GM12872 (cell line): ENCODE measurements around the gene PITPNC1.

Experiments
- TF ChIP-seq, protein P1 (sequence below): IDR thresholded peaks from 3 replicates; pipeline ENCODE4 v1.5.1; 2011; ENCODE audit warnings: low read depth, mild to moderate bottlenecking, low read length, moderate library complexity; ENCODE audit not compliant: insufficient read depth

PITPNC1 gene

DNA sequence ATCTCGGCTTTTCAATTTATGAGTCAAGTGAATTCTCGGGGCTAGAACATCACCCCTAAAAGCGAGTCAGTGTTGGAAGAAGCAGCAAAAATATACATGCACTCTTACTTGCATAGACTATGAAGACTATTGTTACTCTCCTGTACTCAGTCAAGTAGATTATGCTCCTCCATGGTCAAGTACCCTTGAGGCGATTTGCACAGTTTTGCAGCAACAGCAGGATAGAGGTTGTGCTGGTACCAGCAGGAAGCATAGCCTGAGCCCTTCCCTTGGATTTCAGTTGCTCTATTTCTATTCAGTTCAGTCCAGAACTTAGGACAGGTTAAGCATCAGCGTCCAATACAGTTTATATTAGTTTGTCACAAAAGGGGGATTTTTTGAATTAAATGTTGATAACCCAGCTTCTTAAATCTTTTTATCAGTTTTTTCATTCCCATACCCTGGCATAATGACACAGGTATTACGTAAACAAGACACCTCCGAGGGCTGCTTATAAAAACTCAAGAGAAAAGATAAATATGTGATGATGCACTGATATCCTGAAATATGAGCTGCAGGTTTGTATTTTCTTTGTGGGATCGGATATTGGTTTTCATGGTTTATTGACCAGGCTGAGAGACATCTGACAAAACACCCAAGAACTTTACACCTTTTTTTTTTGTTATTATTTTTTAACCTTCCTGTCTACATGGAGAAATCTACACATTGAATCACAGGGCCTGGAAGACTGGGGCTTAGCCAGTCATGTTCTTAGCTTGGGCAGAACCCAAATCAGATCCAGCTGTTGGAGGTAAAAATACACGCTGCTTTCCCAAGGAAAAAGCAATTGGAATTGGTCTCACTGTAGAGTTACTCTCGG, 144.1 kb downstream of the PITPNC1 start:
- TF ChIP-seq, protein P1, sequence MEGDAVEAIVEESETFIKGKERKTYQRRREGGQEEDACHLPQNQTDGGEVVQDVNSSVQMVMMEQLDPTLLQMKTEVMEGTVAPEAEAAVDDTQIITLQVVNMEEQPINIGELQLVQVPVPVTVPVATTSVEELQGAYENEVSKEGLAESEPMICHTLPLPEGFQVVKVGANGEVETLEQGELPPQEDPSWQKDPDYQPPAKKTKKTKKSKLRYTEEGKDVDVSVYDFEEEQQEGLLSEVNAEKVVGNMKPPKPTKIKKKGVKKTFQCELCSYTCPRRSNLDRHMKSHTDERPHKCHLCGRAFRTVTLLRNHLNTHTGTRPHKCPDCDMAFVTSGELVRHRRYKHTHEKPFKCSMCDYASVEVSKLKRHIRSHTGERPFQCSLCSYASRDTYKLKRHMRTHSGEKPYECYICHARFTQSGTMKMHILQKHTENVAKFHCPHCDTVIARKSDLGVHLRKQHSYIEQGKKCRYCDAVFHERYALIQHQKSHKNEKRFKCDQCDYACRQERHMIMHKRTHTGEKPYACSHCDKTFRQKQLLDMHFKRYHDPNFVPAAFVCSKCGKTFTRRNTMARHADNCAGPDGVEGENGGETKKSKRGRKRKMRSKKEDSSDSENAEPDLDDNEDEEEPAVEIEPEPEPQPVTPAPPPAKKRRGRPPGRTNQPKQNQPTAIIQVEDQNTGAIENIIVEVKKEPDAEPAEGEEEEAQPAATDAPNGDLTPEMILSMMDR: no peak

DNA sequence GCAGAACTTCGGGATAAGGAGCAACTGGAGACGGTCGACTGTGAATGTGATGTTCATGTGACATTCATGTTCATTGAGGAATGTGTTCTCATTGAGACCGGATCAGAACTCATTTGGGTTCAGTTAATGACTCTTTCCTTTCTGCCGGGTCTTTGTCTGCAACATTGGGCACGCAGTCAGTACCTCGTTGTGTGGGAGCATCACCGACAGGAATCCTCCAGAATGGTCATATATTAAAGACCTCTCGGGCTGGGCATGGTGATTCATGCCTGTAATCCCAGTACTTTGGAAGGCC, 144.6 kb downstream of the PITPNC1 start:
- TF ChIP-seq, protein P1: no peak

DNA sequence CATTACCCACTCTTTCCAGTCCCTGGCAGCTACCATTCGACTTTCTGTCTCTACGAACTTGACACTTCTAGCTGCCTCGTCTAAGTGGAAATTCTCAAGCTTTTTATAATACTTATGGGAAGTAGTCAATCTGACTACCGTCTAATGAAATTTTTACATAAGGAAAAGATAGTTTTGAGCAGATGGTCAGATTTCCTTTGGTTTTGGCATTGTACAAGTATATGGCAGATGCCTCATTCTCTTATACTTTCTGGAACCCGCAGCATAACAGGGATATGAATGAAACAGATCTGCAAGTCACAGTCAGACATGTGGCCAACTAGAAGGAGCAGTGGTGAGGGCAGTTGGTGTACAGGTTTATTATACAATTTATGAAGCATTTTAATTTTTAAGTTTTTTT, 146.0 kb downstream of the PITPNC1 start:
- TF ChIP-seq, protein P1: no peak

DNA sequence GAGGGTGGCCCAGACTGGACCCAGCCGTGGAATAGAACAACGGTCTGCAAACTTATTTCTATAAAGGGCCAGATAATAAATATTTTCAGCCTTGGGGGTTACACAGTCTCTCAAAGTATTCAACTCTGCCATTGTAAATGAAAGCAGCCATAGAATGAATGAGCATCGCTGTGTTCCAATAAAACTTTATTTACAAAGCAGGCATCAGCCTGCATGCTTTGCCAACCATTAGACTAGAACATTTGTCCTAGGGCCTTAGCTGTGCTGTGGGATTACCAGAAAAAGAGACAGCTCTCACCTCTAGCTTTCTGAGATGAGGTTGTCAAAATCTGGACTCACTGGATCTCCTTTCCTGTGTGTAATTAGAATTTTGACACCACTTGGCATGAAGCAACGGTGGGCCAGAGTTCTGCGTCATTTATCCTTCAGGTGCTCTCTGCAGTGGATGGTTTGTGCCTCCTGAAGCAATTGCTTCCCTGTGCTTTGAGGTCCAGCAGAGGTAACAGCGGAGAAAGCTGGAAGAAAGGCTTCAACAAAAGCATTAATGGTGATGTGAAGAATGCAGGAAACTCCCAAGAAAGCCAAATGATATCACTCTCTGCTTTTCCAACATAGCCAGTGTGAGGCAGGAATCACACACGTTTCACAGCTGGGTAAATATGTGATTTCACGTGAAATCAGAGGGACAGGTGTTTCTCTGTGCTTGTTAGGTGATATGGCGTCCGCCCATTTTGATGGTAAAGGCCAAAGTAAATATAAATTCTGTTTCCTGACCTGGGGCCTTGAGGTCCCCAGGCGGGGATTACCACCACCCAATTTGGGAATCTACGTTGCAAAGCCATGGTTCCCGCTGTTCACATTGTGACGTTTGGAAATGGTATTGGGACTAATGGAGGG, 148.4 kb downstream of the PITPNC1 start:
- TF ChIP-seq, protein P1: no peak

DNA sequence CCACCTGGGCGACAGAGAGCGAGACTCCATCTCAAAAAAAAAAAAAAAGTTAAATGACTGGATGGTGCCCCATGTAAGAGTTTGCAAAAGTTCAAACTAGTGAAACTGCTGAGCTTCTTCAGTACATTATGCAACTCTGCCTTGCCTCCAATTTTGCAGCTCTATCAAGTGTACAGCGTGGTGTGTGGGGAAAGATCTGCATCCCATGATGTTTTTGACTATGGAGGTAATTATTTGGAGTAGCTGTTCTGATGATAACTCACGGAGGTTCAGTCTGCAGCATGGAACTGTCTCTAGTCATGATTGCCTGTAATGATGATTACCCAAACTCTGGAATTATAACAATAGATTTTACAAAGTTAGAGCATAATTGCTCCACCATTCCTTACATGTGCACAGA, 149.6 kb downstream of the PITPNC1 start:
- TF ChIP-seq, protein P1: no peak

DNA sequence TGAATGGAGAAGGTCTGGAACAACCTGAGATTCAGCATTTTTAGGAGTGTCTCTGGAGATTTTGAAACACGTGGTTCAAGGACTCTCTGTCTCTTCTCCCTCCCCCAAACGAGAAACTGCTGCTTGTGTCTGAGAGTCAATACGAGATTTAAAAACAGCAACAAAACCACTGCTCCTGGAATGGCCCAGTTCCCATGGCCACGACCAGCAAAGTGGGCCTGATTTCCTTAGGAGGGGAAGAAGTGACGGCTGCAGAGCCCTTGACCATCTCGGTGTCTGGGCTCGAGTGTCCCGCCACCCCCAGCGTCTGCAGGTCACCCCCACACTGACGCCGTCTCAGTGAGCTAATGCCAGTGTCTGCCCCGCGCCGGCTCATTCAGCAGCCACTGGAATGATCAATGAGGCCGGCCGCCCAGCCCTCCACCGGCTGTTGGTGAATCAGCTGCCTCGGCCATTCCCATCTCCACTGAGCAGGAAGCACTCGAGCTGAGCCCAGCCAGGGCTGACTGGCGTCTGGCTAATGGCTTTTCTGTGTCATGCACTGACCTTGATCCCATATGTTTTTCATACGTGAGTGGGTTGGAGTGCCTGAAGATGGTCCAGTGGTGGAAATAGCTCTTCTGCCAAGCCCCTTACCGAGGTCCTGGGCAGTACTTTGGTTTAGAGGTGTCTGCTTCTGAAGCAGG, 151.8 kb downstream of the PITPNC1 start:
- TF ChIP-seq, protein P1: no peak

DNA sequence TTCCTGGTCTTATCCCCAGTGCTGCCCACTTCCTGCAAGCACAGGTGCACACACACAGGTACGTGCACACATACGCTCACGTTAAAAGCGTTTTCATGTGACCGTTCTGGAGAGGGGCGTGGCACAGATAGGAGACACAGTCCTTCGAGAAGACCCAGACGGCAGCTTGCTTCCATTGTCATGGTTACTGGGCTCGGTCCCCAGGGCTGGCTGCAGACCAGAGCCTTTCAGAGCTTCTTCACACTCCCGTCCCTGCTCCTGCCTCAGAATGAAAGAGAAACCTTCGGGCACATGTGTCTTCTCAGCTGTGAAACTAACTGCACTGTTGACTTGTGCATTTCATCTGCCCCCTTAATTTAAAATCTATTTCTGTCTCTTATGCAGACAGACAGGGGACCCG, 154.2 kb downstream of the PITPNC1 start:
- TF ChIP-seq, protein P1: no peak
